Midbrain (tissue), 1 donor: ENCODE data around the gene TMEM39A.

Experiments used
- DNase-seq: peaks from one replicate; lab custom pipeline; 2025; lab: John Stamatoyannopoulos, UW

Gene TMEM39A

DNA sequence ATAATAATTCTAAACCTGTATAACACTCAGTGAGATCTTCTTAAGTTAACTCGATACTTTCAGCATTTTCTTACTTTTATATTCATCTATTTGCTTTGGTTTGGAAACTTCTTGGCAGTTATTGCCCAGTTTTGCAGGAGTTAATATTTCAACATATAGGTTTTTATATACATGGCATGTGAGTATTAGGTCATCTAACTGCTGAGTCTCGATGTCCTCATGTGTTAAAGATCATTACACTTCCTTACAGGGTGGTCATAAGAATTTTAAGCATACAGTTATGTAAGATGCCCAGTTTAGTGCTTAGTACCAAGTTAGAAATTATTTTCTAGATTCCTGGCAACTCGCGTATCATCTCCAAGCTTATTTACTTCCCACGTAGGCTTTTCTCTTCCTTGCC, 62.9 kb downstream of the TMEM39A start:
- no peak for DNase-seq

DNA sequence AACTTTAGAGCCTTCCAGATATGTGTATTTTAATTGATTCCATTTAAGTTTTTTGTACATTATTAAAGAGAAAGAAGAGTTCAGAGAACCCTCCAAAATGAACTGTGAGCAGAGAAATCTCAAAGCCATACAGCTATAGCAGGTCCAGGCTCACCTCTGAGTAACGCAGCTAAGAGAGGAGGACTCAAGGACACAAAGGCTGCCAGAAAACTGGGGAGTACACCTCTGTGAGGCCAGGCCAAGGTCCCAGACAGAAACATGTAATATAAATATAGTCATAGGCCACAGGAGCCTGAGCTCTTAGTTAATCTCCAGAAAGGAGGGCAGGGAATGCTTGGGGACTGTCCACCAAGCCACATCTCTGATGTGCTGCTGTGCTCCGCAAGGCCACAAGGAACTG, 66.5 kb downstream of the TMEM39A start:
- no peak for DNase-seq

- DNase-seq = no peak
Observed at GRCh38 chr3:119395923-119396358, 67.5 kb downstream of the TMEM39A start.

DNA sequence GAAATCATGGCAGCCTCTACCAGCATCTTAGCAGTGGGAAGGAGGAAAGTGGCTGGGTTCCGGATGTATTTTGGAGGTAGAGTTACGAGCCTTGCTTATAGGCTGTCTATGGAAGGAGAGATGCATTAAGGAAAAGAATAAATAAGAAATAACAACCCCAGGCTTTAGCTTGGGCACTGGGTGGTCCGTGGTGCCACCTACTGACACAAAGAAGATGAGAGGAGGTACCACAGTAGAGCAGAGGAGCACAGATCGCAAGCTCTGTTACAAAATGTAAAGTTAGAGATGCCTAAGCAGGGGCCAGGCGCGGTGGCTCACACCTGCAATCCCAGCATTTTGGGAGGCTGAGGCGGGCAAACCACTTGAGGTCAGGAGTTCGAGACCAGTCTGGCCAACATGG, 74.8 kb downstream of the TMEM39A start:
- DNase-seq = no peak

DNA sequence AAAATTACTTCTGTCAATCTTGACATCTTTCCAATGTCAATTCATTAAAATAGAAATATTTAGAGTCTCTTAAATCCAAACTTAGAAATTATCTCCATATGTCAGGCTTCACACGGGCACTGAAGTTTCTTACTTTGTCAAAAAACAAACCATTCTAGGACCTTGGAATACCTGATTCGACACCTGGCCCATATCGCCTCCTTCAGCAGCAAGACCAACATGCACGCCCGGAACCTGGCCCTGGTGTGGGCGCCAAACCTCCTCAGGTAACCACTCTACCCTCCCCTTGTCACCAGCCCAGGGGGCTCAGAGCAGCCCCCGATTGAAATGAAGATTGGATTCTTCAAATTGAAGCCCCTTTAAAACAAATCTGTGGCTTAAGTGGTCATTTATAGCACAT, 81.3 kb downstream of the TMEM39A start:
- no peak for DNase-seq

- DNase-seq = no peak
Observed at GRCh38 chr3:119380697-119381096, 82.7 kb downstream of the TMEM39A start.
